ENCODE data around the gene KIF19. TPM values are rescaled to one million over a fixed set of nuclear protein-coding genes. Genes with fewer than 3 reads are reported as not detected.

KIF19 gene
- total RNA-seq, 4 donors from 2014 or later = 2.1 to 31.4 (median 8.6) TPM

DNA sequence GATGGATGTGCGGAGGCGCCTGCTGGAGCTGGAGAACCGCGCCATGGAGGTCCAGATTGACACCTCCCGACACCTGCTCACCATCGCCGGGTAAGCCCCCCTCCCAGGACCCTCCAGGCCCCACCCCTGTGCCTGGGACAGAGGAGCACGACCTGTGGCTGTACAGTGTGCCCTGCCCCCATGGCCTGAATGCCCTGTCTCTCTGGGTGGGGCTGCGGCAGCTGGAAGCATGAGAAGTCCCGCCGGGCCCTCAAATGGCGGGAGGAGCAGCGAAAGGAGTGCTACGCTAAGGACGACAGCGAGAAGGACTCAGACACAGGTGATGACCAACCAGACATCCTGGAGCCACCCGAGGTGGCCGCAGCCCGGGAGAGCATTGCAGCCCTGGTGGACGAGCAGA, 24.5 kb downstream of the KIF19 start:
- no peak overlapping the region for H3K4me3 ChIP-seq
- H3K27me3 ChIP-seq = peaks cover 0 to 3% of the 10 kb centered on the region in 2 donors
- H3K36me3 ChIP-seq = no peaks in the 10 kb centered on the region
- no peak for DNase-seq
- TF ChIP-seq POLR2A (IDR thresholded peaks at IDR 0.05) = no peak
- TF ChIP-seq, protein P1, sequence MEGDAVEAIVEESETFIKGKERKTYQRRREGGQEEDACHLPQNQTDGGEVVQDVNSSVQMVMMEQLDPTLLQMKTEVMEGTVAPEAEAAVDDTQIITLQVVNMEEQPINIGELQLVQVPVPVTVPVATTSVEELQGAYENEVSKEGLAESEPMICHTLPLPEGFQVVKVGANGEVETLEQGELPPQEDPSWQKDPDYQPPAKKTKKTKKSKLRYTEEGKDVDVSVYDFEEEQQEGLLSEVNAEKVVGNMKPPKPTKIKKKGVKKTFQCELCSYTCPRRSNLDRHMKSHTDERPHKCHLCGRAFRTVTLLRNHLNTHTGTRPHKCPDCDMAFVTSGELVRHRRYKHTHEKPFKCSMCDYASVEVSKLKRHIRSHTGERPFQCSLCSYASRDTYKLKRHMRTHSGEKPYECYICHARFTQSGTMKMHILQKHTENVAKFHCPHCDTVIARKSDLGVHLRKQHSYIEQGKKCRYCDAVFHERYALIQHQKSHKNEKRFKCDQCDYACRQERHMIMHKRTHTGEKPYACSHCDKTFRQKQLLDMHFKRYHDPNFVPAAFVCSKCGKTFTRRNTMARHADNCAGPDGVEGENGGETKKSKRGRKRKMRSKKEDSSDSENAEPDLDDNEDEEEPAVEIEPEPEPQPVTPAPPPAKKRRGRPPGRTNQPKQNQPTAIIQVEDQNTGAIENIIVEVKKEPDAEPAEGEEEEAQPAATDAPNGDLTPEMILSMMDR (IDR thresholded peaks at IDR 0.05) = no peak
- H3K4me1 ChIP-seq = no peaks in the 10 kb centered on the region
- H3K27ac ChIP-seq = no peak overlapping the region
- H3K9me3 ChIP-seq = no peaks in the 10 kb centered on the region

DNA sequence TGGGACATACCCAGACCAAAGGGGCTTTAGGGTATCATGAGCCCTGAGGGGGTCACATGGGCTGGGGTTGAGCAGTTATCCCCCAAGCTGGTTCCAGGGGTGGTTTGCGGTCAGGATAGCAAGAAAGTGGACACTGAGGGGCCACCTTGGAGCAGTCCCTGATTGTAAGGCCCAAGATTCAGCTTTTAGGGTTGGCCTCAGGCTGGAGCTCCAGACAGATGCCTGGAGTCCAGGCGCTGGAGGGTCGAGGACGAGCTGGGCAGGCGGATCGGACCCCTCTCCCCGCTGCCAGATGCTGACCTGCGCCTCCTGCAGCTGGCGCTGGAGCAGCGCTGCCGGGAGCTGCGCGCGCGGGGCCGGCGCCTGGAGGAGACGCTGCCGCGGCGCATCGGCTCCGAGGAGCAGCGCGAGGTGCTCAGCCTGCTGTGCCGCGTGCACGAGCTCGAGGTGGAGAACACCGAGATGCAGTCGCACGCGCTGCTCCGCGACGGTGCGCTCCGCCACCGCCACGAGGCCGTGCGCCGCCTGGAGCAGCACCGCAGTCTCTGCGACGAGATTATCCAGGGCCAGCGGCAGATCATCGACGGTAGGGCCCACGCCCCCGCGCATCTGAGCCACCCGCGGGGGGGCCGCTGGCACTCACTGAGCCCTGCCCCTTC, 25.7 kb downstream of the KIF19 start:
- H3K4me1 ChIP-seq = peaks cover 0 to 3% (median 1%) of the 10 kb centered on the region in 4 donors
- H3K4me3 ChIP-seq = no peak overlapping the region
- H3K27ac ChIP-seq = no peak overlapping the region
- TF ChIP-seq, protein P1 (IDR thresholded peaks at IDR 0.05) = no peak
- TF ChIP-seq POLR2A (IDR thresholded peaks at IDR 0.05) = no peak
- no peaks in the 10 kb centered on the region for H3K9me3 ChIP-seq
- H3K27me3 ChIP-seq = peaks cover 0 to 6% of the 10 kb centered on the region in 2 donors
- H3K36me3 ChIP-seq = no peaks in the 10 kb centered on the region
- DNase-seq = no peak

DNA sequence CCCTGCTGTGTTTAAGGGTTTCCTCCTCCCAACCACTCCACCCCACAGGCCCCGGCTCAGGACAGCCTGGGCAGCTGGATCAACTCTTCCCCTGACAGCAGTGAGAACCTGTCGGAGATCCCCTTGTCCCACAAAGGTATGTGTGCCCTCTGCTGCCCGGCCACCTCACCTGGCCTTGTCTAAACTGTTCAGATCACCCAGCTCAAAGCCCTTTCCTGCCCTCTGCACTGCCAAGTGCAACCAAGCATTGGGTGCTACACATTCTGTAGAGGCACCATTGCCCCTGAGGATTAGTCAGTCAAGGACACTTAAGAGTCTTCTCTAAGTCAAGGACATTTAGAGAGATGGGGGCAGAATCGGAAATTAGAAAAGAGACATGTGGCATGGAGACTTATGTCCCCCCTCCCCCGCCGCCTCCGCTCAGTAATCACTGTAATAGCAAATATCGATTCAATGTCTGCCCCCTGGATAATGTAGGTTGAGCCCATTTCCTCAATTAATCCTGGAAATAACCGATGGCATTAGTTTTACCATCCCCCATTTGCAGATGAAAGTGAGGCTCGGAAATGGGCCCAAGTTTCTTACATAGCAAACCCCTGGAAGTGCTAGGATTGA, 27.5 kb downstream of the KIF19 start:
- Histone ChIP-seq H3K27me3 (peaks cover 0 to 20% of the 10 kb centered on the region in 2 donors), H3K36me3 (no peaks in the 10 kb centered on the region)
- TF ChIP-seq, protein P1 (IDR thresholded peaks at IDR 0.05) = no peak
- no peak for TF ChIP-seq POLR2A (IDR thresholded peaks at IDR 0.05)

DNA sequence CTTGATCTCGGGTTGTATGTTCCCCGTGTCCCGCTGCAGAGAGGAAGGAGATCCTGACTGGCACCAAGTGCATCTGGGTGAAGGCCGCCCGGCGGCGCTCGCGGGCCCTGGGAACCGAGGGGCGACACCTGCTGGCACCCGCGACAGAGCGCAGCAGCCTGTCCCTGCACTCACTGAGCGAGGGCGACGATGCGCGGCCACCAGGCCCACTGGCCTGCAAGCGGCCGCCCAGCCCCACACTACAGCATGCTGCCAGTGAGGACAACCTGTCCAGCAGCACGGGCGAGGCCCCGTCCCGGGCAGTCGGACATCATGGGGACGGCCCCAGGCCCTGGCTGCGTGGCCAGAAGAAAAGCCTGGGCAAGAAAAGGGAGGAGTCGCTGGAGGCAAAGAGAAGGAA, 28.1 kb downstream of the KIF19 start:
- no peaks in the 10 kb centered on the region for H3K9me3 ChIP-seq
- peaks cover 0 to 20% of the 10 kb centered on the region in 2 donors for H3K27me3 ChIP-seq
- no peak for TF ChIP-seq POLR2A (IDR thresholded peaks at IDR 0.05)
- TF ChIP-seq, protein P1 (IDR thresholded peaks at IDR 0.05) = peak in 5 of 6 experiments; percentile 18 to 66 (median 55)
- peaks cover 0 to 12% (median 6%) of the 10 kb centered on the region in 4 donors for H3K4me1 ChIP-seq
- H3K27ac ChIP-seq = no peak overlapping the region
- no peaks in the 10 kb centered on the region for H3K36me3 ChIP-seq
- DNase-seq = peak in 2 of 3 donors; percentile 57 to 70
- no peak overlapping the region for H3K4me3 ChIP-seq

More for the DNA sequence above, 27.5 kb downstream of the KIF19 start:
- no peaks in the 10 kb centered on the region for H3K9me3 ChIP-seq
- no peak overlapping the region for H3K4me3 ChIP-seq
- H3K4me1 ChIP-seq = peaks cover 0 to 12% (median 6%) of the 10 kb centered on the region in 4 donors
- no peak for DNase-seq
- no peak overlapping the region for H3K27ac ChIP-seq

DNA sequence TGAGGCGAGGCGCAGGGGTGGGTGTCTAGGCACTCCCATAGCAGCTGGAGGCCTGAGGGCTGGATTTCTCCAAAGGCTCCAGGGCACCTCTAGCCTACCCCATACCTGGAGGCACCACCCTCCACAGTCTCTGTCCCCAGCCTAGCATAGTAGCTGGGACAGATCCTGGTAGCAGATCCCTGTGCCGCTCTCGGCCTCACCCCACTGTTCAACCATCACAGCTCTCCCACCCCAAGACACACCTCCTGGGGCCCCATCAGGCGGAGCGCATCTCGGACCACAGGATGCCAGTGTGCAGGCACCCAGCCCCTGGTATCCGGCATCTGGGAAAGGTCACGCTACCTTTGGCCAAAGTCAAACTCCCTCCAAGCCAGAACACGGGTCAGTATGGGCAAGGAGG, 28.5 kb downstream of the KIF19 start:
- TF ChIP-seq POLR2A (IDR thresholded peaks at IDR 0.05) = no peak
- TF ChIP-seq, protein P1 (IDR thresholded peaks at IDR 0.05) = no peak
- Histone ChIP-seq H3K9me3 (no peaks in the 10 kb centered on the region), H3K36me3 (no peaks in the 10 kb centered on the region), H3K27ac (no peak overlapping the region), H3K27me3 (peaks cover 0 to 20% of the 10 kb centered on the region in 2 donors), H3K4me1 (peaks cover 0 to 12% (median 6%) of the 10 kb centered on the region in 4 donors), H3K4me3 (no peak overlapping the region)
- no peak for DNase-seq
